A549 (cell line): ENCODE measurements around the gene PCYT2. TPM values are rescaled to one million over a fixed set of nuclear protein-coding genes. Genes with fewer than 3 reads are reported as not detected.

ENCODE experiments used
- ATOH8 ChIP-seq: fragments of 250-450 bp; sonication (Bioruptor Pico); IDR thresholded peaks from 2 replicates; pipeline ENCODE4 v1.5.0; 2020; ENCODE audit warnings: low read depth, mild to moderate bottlenecking, moderate library complexity
- BCL3 ChIP-seq: fragments of >200 bp; sonication (Bioruptor Twin); formaldehyde crosslinking; IDR thresholded peaks from 3 replicates; pipeline ENCODE4 v1.6.1; 2016
- CEBPB ChIP-seq, 2 experiments: fragments of >200 bp in 1 of 2; sonication (Bioruptor Twin) in 1 of 2; formaldehyde crosslinking in 1 of 2; IDR thresholded peaks; 2 replicates each; pipeline ENCODE4 v1.6.1; 2012 to 2016
- CHD4 ChIP-seq: fragments of 200-600 bp; sonication (generic); IDR thresholded peaks from 2 replicates; pipeline ENCODE4 v1.6.1; 2016; ENCODE audit warnings: antibody characterized with exemption, mild to moderate bottlenecking, borderline replicate concordance
- ELK1 ChIP-seq: fragments of 150-350 bp; IDR thresholded peaks from 2 replicates; pipeline ENCODE4 v1.6.1; 2014; ENCODE audit warnings: low read depth, mild to moderate bottlenecking, low read length
- FOSL2 ChIP-seq, 2 experiments: fragments of 450-650 bp in 1 of 2; fragments of >200 bp in 1 of 2; sonication (Bioruptor Twin) in 1 of 2; formaldehyde crosslinking; IDR thresholded peaks; 2 replicates each; pipeline versions ENCODE4 v1.5.0 to v1.6.1; 2016 to 2020; ENCODE audit warnings: mild to moderate bottlenecking in 1 of 2, moderate library complexity in 1 of 2
- HDAC2 ChIP-seq: fragments of 200-600 bp; sonication (generic); IDR thresholded peaks from 2 replicates; pipeline ENCODE4 v1.6.1; 2016
- HMGXB4 ChIP-seq: fragments of 250-450 bp; sonication (Bioruptor Pico); IDR thresholded peaks from 2 replicates; pipeline ENCODE4 v1.5.0; 2021; ENCODE audit warnings: mild to moderate bottlenecking, moderate library complexity, borderline replicate concordance
- HOXA7 ChIP-seq: fragments of 250-450 bp; sonication (Bioruptor Pico); IDR thresholded peaks from 2 replicates; pipeline ENCODE4 v1.5.0; 2020; ENCODE audit warnings: mild to moderate bottlenecking, moderate library complexity
- HOXB5 ChIP-seq: fragments of 250-450 bp; sonication (Bioruptor Pico); IDR thresholded peaks from 2 replicates; pipeline ENCODE4 v1.5.0; 2020; ENCODE audit warnings: mild to moderate bottlenecking, moderate library complexity
- MAFK ChIP-seq: fragments of 450-650 bp; IDR thresholded peaks from 2 replicates; pipeline ENCODE4 v1.6.1; 2014; ENCODE audit not compliant: partially characterized antibody
- MYC ChIP-seq: IDR thresholded peaks from 2 replicates; pipeline ENCODE4 v1.6.1; 2012; ENCODE audit warnings: mild to moderate bottlenecking, inconsistent platforms, low read length, improper control_type of control experiment, borderline replicate concordance
- POLR2A ChIP-seq: IDR thresholded peaks from 2 replicates; pipeline ENCODE4 v1.6.1; 2012; ENCODE audit warnings: mild to moderate bottlenecking, low read length
- RAD21 ChIP-seq, 2 experiments: fragments of >200 bp in 1 of 2; sonication (Bioruptor Twin) in 1 of 2; formaldehyde crosslinking in 1 of 2; IDR thresholded peaks in 1 of 2; conservative IDR thresholded peaks in 1 of 2; 2 replicates in 1 of 2; 3 replicates in 1 of 2; pipeline ENCODE4 v1.6.1; 2012 to 2018; ENCODE audit warnings: inconsistent platforms in 1 of 2
- RCOR1 ChIP-seq: fragments of 150-350 bp; IDR thresholded peaks from 2 replicates; pipeline ENCODE4 v1.6.1; 2014; ENCODE audit warnings: antibody characterized with exemption, low read length, low read depth
- RFX5 ChIP-seq: fragments of 450-650 bp; IDR thresholded peaks from 2 replicates; pipeline ENCODE4 v1.7.1; 2014; ENCODE audit warnings: antibody characterized with exemption, mild to moderate bottlenecking, moderate library complexity
- RNF2 ChIP-seq: fragments of 200-600 bp; sonication (generic); IDR thresholded peaks from 2 replicates; pipeline ENCODE4 v1.6.1; 2016; ENCODE audit warnings: low read depth, mild to moderate bottlenecking, antibody characterized with exemption, moderate library complexity, borderline replicate concordance
- SMC3 ChIP-seq: fragments of >200 bp; sonication (Bioruptor Twin); formaldehyde crosslinking; IDR thresholded peaks from 3 replicates; pipeline ENCODE4 v1.6.1; 2018; ENCODE audit warnings: inconsistent platforms
- TP53 ChIP-seq: fragments of 250-450 bp; sonication (Bioruptor Pico); IDR thresholded peaks from 2 replicates; pipeline ENCODE4 v1.5.0; 2021; ENCODE audit warnings: mild to moderate bottlenecking, moderate library complexity
- ZNF302 ChIP-seq: fragments of 250-450 bp; sonication (Bioruptor Pico); IDR thresholded peaks from 2 replicates; pipeline ENCODE4 v1.9.0; 2021; ENCODE audit warnings: inconsistent platforms, mild to moderate bottlenecking, moderate library complexity
- polyA plus RNA-seq, 4 experiments: library from polyadenylated mRNA; depleted of rRNA in 3 of 4; stranded (reverse); fragments of >200 nt; fragmentation: RNase III in 1 of 4; extraction: RNeasy Plus Mini Kit Qiagen cat#74134 plus additional on column Dnase treatment in 1 of 4; gene quantifications; 2 replicates in 3 of 4; 3 replicates in 1 of 4; pipeline ENCODE4 v1.2.3, GENCODE V29; 2011 to 2017
- TF ChIP-seq, protein P1 (sequence below): fragments of 200-600 bp; sonication (generic); IDR thresholded peaks from 2 replicates; pipeline ENCODE4 v1.6.1; 2016; ENCODE audit warnings: antibody characterized with exemption, mild to moderate bottlenecking, moderate library complexity
- TF ChIP-seq, protein P2 (sequence below): fragments of 450-650 bp; IDR thresholded peaks from 2 replicates; pipeline ENCODE4 v1.6.1; 2014; ENCODE audit warnings: antibody characterized with exemption
- TF ChIP-seq, protein P3 (sequence below): IDR thresholded peaks from 2 replicates; pipeline ENCODE4 v1.6.1; 2012

The PCYT2 gene
- polyA plus RNA-seq, 2 of the 4 experiments (the other 2 are of a cell fraction): 7.1 to 17.0 TPM

- no peak for TF ChIP-seq MAFK
- TF ChIP-seq TP53 (CRISPR knock-in tag): peak; percentile 96
- no peak for TF ChIP-seq HOXA7 (CRISPR knock-in tag)
- TF ChIP-seq RAD21 (conservative IDR thresholded peaks at IDR 0.05 in 1 of 2, IDR thresholded peaks at IDR 0.05 in 1 of 2): no peak; a peak in 1 of 5 replicates
- peak; percentile 76; the same call in 1 of the 2 replicates for TF ChIP-seq ZNF302
- peak; percentile 93; the same call in 1 of the 2 replicates for TF ChIP-seq RNF2
- TF ChIP-seq HOXB5 (CRISPR knock-in tag): peak; percentile 99
- TF ChIP-seq RFX5: peak; percentile 70
- no peak for TF ChIP-seq HDAC2
- TF ChIP-seq, protein P1, sequence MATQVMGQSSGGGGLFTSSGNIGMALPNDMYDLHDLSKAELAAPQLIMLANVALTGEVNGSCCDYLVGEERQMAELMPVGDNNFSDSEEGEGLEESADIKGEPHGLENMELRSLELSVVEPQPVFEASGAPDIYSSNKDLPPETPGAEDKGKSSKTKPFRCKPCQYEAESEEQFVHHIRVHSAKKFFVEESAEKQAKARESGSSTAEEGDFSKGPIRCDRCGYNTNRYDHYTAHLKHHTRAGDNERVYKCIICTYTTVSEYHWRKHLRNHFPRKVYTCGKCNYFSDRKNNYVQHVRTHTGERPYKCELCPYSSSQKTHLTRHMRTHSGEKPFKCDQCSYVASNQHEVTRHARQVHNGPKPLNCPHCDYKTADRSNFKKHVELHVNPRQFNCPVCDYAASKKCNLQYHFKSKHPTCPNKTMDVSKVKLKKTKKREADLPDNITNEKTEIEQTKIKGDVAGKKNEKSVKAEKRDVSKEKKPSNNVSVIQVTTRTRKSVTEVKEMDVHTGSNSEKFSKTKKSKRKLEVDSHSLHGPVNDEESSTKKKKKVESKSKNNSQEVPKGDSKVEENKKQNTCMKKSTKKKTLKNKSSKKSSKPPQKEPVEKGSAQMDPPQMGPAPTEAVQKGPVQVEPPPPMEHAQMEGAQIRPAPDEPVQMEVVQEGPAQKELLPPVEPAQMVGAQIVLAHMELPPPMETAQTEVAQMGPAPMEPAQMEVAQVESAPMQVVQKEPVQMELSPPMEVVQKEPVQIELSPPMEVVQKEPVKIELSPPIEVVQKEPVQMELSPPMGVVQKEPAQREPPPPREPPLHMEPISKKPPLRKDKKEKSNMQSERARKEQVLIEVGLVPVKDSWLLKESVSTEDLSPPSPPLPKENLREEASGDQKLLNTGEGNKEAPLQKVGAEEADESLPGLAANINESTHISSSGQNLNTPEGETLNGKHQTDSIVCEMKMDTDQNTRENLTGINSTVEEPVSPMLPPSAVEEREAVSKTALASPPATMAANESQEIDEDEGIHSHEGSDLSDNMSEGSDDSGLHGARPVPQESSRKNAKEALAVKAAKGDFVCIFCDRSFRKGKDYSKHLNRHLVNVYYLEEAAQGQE: no peak
- TF ChIP-seq ATOH8 (CRISPR knock-in tag): peak; percentile 99
- TF ChIP-seq RCOR1: no peak
- TF ChIP-seq, protein P2, sequence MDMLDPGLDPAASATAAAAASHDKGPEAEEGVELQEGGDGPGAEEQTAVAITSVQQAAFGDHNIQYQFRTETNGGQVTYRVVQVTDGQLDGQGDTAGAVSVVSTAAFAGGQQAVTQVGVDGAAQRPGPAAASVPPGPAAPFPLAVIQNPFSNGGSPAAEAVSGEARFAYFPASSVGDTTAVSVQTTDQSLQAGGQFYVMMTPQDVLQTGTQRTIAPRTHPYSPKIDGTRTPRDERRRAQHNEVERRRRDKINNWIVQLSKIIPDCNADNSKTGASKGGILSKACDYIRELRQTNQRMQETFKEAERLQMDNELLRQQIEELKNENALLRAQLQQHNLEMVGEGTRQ: peak; percentile 76
- peak; percentile 92 for TF ChIP-seq HMGXB4 (CRISPR knock-in tag)
- TF ChIP-seq, protein P3, sequence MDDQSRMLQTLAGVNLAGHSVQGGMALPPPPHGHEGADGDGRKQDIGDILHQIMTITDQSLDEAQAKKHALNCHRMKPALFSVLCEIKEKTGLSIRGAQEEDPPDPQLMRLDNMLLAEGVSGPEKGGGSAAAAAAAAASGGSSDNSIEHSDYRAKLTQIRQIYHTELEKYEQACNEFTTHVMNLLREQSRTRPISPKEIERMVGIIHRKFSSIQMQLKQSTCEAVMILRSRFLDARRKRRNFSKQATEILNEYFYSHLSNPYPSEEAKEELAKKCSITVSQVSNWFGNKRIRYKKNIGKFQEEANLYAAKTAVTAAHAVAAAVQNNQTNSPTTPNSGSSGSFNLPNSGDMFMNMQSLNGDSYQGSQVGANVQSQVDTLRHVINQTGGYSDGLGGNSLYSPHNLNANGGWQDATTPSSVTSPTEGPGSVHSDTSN: no peak
- 0 out of 2 replicates have a peak, but pooled peaks have one; percentile 4 for TF ChIP-seq CHD4
- TF ChIP-seq MYC: peak; percentile 99
- no peak for TF ChIP-seq SMC3
- no peak for TF ChIP-seq CEBPB (IDR thresholded peaks at IDR 0.05)
- no peak for TF ChIP-seq FOSL2 (IDR thresholded peaks at IDR 0.05)
- peak; percentile 39; the same call in 1 of the 2 replicates for TF ChIP-seq FOSL2 (CRISPR knock-in tag; IDR thresholded peaks at IDR 0.05)
- TF ChIP-seq ELK1: no peak
- TF ChIP-seq BCL3: peak; percentile 71
- peak; percentile 77 for TF ChIP-seq POLR2A
Observed at GRCh38 chr17:81871387-81872230, 39.6 kb downstream of the PCYT2 start (continued).
